Activated CD4-positive, alpha-beta T cell treated with anti-CD3 and anti-CD28 coated beads, Interleukin-2, amount 50 U/mL, for 48 hours (primary cell): ENCODE results near the gene GABRA1.

ENCODE experiments used
- DNase-seq, 2 experiments: peaks; one replicate each; pipeline ENCODE4 v3.0.0-alpha.2; 2020

Gene GABRA1

DNA sequence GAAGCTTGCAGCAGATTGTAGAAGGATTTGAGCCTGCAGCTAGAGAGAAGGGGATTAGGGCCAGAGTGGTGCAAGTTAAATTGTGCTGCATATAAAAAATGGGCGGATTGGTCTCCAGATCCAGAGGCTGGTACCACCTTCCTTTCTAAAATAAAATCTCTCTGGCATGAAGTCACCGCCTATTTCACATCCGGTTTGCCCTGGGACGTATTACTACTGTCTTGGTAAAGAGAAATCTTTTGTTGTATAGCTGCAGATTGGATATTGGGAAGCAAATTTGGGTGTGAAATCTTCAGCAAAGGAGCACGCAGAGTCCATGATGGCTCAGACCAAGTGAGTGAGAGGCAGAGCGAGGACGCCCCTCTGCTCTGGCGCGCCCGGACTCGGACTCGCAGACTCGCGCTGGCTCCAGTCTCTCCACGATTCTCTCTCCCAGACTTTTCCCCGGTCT, at the start of gene GABRA1:
Gene GABRA1 (plus strand): TSS at position 180 of the 451 bp plus-strand sequence. CDS start 2,691 bp downstream, outside the sequence.
- DNase-seq: no peak

GRCh38 chr5:161799316-161799715, 48.6 kb upstream of the GABRA1 start:
- DNase-seq: no peak

GRCh38 chr5:161804263-161804662, 43.7 kb upstream of the GABRA1 start:
- no peak for DNase-seq

DNA sequence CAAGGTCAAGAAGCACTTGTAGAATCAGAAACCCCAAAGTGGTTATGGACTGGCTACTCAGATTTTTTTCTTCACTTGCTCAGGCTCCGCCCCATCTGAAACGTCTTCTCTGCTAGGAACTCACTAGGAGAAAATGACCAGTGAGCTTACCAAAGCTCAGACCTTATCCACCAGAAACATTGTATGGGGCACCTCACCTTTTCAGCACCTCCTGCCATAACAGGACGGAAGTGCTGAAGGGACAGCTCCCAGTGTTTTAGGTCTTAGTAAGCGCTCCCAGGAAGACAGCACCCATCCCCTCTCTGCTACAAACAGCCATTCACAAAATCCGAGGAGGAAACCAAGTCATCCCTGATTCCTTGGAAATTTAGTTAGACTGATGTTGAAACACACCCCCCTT, 1.2 kb upstream of the GABRA1 start:
- no peak for DNase-seq

- DNase-seq: no peak
These were observed 473 bp upstream of the GABRA1 start for GRCh38 chr5:161847447-161847846.

- no peak for DNase-seq
These were observed 2.6 kb downstream of the GABRA1 start for GRCh38 chr5:161850491-161850890.

- no peak for DNase-seq
These were observed 3.9 kb downstream of the GABRA1 start for GRCh38 chr5:161851691-161852299.

DNA sequence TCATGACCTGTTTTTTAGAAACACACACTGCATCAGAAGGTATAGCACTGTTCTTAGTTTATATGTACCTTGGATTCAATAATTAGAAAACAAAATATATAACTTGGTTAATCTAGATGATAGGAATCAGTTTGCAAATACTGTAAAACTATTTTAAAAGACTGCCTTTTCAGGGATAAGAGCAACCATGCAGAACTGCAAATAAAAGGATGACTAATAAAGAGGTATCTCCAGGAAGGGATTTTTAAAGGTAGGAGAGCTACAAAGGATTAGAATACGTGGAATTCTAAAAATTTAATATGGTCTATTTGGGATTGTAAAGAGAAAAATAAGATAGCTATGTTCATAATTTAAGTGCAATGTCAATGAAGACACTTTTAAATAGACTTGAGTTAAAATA, 9.4 kb downstream of the GABRA1 start:
- no peak for DNase-seq

DNA sequence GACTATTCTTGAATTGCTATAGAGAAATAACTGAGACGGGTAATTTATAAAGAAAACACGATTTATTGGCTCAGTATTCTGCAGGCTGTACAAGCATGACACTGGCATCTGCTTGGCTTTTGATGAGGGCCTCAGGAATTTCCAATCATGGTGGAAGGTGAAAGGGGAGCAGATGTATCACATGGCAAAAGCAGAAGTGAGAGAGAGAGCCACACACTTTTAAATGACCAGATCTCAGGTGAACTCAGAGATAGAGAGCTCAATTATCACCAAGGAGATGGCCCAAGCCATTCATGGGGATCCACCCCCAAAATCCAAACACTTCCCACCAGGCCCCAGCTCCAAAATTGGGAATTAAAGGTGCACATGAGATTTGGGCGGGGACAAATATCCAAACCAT, 15.3 kb downstream of the GABRA1 start:
- no peak for DNase-seq

GRCh38 chr5:161863811-161864210, 15.9 kb downstream of the GABRA1 start:
- no peak for DNase-seq

GRCh38 chr5:161865510-161865909, 17.6 kb downstream of the GABRA1 start:
- DNase-seq: no peak

- no peak for DNase-seq
These were observed 42.1 kb downstream of the GABRA1 start for GRCh38 chr5:161889971-161890370.

GRCh38 chr5:161895514-161895913, 47.6 kb downstream of the GABRA1 start:
- no peak for DNase-seq

- no peak for DNase-seq
These were observed 49.1 kb downstream of the GABRA1 start for GRCh38 chr5:161897033-161897432.

DNA sequence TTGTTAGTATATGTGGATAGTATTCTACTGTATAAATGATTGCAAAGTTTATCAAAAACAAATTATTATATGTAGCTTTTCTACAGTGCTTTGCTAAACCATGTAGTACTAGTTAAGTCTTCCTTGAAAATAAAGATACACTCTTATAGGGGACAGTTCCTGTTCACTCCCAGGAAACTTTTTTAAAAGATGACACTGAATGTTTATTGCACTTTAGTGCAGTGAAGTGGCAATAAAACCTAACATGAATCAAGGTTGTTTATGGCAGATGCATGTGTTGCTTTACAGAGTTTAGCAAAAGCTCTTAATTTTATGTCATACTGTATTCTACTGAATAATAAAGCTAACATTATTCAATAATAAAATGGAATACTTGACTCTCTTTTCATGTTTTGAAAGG, 51.7 kb downstream of the GABRA1 start:
- DNase-seq: no peak

DNA sequence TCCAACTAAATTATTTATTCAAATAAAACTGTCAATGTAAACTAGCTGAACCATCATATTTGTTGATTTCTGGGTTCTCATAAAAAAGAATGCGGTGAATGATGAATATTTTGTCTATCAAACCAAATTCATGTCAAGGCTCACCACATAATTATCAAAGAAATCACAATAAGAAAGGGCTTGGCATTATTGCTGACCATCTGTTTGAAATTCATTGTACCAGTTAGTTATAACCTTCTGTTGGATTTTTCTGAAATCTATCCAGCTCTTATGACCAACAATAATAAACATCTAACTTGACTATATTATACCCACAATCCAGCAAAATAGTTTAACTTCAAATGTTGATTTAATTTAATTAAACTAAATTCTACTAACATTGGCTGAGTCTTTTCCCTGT, 53.1 kb downstream of the GABRA1 start:
- no peak for DNase-seq

DNA sequence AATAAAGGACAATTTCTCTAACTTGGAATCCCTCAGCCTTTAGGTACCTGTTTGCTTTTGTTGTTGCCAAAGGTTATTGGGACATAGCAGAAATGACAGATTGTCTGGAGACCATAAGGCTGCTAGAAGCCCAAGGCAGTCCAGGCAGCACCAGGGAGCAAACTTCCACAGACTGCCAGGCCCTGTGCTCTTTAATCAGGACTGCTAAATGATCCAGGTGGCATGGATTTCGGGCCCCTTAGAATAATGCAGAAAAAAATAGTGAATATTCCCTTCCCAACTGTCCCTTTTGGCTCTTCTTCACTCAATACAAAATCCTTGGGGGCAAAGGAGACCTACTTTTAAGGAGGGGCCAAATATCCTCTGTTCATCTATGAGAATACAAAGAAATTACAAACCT, 73.9 kb downstream of the GABRA1 start:
- no peak for DNase-seq

GRCh38 chr5:161924270-161924669, 76.3 kb downstream of the GABRA1 start:
- no peak for DNase-seq

DNA sequence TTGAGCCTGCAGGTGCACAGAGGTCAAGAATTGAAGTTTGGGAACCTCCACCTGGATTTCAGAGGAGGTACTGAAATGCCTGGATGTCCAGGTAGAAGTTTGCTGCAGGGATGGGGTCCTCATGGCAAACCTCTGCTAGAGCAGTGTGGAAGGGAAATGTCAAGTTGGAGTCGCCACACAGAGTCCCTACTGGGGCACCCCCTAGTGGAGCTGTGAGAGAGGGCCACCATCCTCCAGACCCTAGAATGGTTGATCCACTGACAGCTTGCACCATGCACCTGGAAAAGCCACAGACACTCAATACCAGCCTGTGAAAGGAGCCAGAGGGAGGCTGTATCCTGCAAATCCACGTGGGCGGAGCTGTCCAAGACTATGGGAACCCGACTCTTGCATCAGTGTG, 78.0 kb downstream of the GABRA1 start:
- DNase-seq: no peak

DNA sequence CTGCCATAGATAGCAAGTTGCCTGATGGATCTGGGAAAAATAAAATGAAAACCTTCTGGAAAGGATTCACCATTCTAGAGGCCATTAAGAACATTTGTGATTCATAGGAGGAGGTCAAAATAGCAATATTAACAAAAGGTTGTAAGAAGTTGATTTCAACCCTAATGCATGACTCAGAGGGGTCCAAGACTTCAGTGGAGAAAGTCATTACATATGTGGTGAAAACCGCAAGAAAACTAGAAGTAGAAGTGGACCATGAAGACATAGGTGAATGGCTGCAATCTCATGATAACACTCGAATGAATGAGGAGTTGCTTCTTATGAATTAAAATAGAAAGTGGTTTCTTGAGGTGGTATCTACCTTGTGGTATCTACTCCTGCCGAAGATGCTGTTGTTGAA, 86.6 kb downstream of the GABRA1 start:
- DNase-seq: no peak

DNA sequence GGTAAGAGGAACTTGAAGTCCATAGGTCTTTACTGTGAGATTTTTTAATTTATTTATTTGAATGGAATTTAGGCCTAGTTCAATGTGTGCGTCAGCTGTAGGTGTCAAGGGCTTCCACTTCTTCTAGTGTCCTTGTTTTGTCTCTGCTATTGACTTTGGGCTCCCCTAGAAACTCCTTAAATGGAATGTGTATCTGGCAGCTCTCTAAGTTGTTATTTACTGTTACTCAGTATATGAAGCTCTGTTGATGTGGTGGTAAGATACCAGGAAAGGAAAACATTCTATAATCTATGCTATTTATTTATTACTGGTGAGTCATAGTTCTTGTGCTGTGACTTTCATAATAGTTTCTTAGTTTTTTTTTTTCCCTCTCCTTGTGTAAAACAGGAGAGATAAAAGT, 97.1 kb downstream of the GABRA1 start:
- DNase-seq: no peak

DNA sequence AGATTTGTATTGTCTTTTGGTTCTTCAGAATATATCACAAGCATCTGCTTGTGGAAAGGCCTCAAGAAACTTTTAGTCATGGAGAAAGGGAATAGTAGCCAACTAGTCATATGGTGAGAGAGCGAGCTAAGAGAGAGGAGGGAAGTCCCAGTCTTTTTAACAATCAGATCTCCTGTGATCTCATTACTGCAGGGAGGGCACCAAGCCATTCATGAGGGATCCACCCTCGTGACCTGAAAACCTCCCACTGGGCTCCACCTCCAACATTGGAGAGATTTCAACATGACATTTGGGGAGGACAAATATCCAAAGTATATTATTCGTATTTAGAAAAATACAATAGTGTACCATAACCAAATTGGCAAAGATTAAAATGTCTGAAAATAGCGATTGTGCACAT, 99.0 kb downstream of the GABRA1 start:
- no peak for DNase-seq
